Measurements from ENCODE around the gene COBL.

DNA sequence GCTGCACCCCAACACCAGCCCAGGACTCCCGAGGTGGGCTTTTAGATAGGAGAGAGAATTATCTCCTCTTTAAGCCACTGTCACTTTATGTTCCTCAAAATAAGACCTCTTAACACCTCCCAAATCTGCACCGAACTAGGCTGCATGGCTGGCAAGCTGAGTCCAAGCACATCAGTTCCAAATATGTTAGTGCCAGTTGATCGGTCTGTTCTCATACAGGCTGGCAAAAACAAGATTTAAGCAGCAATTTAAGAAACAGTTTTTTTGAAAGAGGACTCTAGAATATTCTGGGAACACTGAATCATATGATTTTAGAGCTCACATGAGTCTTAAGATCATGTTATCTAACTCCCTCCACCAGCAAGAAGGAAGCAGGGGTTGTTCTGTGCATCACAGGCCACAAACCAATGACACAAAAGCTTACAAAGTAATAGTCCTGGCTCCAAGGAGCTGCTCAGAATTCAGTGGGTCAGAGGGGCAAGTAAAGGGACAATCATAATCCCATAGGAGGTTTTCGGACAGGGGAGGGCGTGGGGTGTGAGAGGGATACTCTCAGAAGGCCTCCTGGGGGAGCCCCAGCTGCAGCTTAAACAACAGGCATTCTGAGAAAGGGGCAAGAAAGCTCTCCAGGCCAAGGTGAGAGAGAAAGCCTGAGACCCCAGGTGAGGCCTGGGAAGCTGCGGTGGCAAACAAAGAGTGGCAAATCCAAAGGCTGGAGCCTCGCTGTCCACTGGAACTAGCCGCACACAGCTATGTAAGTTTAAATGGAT lies 7.1 kb downstream of the COBL start:
- TF ChIP-seq, protein P1, sequence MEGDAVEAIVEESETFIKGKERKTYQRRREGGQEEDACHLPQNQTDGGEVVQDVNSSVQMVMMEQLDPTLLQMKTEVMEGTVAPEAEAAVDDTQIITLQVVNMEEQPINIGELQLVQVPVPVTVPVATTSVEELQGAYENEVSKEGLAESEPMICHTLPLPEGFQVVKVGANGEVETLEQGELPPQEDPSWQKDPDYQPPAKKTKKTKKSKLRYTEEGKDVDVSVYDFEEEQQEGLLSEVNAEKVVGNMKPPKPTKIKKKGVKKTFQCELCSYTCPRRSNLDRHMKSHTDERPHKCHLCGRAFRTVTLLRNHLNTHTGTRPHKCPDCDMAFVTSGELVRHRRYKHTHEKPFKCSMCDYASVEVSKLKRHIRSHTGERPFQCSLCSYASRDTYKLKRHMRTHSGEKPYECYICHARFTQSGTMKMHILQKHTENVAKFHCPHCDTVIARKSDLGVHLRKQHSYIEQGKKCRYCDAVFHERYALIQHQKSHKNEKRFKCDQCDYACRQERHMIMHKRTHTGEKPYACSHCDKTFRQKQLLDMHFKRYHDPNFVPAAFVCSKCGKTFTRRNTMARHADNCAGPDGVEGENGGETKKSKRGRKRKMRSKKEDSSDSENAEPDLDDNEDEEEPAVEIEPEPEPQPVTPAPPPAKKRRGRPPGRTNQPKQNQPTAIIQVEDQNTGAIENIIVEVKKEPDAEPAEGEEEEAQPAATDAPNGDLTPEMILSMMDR (optimal IDR thresholded peaks at IDR 0.05 in 1 of 3, IDR thresholded peaks at IDR 0.05 in 1 of 3, conservative IDR thresholded peaks at IDR 0.05 in 1 of 3; ENCODE audit: extremely low read depth in 1 of 3, insufficient read depth in 2 of 3, low read length in 3 of 3), result no peak
- TF ChIP-seq EZH2 (IDR thresholded peaks at IDR 0.05; ENCODE audit: low read length), result no peak
